ENCODE results near the gene EEF2. TPM values are rescaled to one million over a fixed set of nuclear protein-coding genes. Genes with fewer than 3 reads are reported as not detected.
A peak's percentile ranks its signal among the peaks of the same experiment; 100 is the strongest.

EEF2 gene
- polyA plus RNA-seq, 1 donor from 2014 or later, result 716 TPM

DNA sequence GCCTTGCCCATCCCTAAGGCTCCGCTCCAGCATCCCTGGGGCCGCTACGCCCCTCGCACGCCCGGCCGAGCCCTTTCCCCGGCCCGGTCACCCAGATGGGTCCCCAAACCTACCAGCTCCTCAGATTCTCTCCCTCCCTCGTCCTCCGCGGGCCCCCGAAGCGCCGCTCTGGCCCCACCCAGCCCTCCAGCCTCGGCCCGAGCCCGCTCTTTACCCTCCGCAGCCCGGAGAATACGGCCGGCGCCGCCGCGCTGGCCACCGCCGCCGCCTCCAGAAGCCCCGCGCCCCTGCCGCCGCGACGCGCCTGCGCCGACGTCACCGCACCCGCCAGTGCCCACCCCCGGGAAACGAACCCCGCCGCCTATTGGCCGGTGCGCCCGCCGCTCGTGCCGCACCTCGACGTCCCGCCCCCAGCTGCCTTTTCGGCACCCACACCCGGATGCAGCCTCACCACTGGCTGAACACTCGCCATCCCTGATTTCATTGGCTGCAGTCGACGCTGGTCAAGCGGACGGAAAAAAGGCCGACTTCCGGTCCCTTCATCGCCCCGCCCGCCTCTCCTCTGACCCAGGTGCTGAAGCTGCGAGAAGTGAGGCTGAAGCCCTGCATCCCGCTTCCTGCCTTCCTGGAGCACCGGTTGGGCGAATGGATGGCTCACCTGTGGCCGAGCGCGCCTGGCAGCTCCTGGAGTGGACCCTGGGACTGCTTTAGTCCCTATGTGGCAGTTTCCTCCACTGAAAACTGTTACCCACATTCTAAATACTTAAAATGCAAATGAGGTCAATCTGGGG is 14.3 kb downstream of the EEF2 start, which contains the start of gene DAPK3:
Gene DAPK3, minus strand, starts transcription at position 292 of the 791 bp plus-strand sequence. CDS start 1,364 bp downstream, outside the sequence.
- no peaks in the 10 kb centered on the region for H3K36me3 ChIP-seq (ENCODE audit: insufficient read depth, low read length)

More for the DNA sequence above, 14.3 kb downstream of the EEF2 start, which contains the start of gene DAPK3:
- H3K27ac ChIP-seq (ENCODE audit: low read length), result peak within 1 kb of the TSS; percentile 85
- no peaks in the 10 kb centered on the region for H3K9me3 ChIP-seq (ENCODE audit: low read length)
- H3K9ac ChIP-seq (ENCODE audit: low read length), result peak within 1 kb of the TSS; percentile 95
- H3K4me2 ChIP-seq (ENCODE audit: low read length), result peak within 1 kb of the TSS; percentile 90
- H4K20me1 ChIP-seq (ENCODE audit: insufficient read depth), result no peaks in the 10 kb centered on the region
- H2AFZ ChIP-seq (ENCODE audit: low read depth, low read length), result peak within 1 kb of the TSS; percentile 45
- no peaks in the 10 kb centered on the region for H3K9me2 ChIP-seq (ENCODE audit: insufficient read depth, low read length)
- TF ChIP-seq TAF1 (IDR thresholded peaks at IDR 0.05; ENCODE audit: low read depth), result no peak
- TF ChIP-seq RAD21 (conservative IDR thresholded peaks at IDR 0.05), result peak; percentile 39
- TF ChIP-seq MXI1 (conservative IDR thresholded peaks at IDR 0.05; ENCODE audit: poor library complexity, severe bottlenecking), result peak; percentile 73
- TF ChIP-seq POLR2AphosphoS5 (IDR thresholded peaks at IDR 0.05), result peak; percentile 78
- TF ChIP-seq REST (IDR thresholded peaks at IDR 0.05; ENCODE audit: borderline replicate concordance), result peak; percentile 7
- peak; percentile 14 for TF ChIP-seq CTCF (IDR thresholded peaks at IDR 0.05; ENCODE audit: poor library complexity, severe bottlenecking)
- peak; percentile 19 for TF ChIP-seq SMC3 (conservative IDR thresholded peaks at IDR 0.05; ENCODE audit: poor library complexity)
- TF ChIP-seq EZH2 (IDR thresholded peaks at IDR 0.05; ENCODE audit: borderline replicate concordance, insufficient read depth, low read length, poor library complexity, severe bottlenecking), result no peak
- TF ChIP-seq EP300 (conservative IDR thresholded peaks at IDR 0.05; ENCODE audit: poor library complexity, severe bottlenecking), result no peak
- peak within 1 kb of the TSS; percentile 94 for H3K4me3 ChIP-seq (ENCODE audit: low read length)
- H3K79me2 ChIP-seq (replicated peaks; ENCODE audit: insufficient read depth, low read length), result peaks cover 30% of the 10 kb centered on the region
- no peaks in the 10 kb centered on the region for H3F3A ChIP-seq (ENCODE audit: insufficient read depth, low read length, poor library complexity, severe bottlenecking)
- H3K27me3 ChIP-seq (ENCODE audit: insufficient read depth, low read depth, low read length), result no peaks in the 10 kb centered on the region

Measured in neural cell (in vitro differentiated cells).